ENCODE measurements around the gene PIK3R6. TPM values are rescaled to one million over a fixed set of nuclear protein-coding genes. Genes with fewer than 3 reads are reported as not detected.

PIK3R6 gene
- polyA plus RNA-seq, 6 donors from 2014 or later = 0.18 to 0.30 TPM; not detected in 4

DNA sequence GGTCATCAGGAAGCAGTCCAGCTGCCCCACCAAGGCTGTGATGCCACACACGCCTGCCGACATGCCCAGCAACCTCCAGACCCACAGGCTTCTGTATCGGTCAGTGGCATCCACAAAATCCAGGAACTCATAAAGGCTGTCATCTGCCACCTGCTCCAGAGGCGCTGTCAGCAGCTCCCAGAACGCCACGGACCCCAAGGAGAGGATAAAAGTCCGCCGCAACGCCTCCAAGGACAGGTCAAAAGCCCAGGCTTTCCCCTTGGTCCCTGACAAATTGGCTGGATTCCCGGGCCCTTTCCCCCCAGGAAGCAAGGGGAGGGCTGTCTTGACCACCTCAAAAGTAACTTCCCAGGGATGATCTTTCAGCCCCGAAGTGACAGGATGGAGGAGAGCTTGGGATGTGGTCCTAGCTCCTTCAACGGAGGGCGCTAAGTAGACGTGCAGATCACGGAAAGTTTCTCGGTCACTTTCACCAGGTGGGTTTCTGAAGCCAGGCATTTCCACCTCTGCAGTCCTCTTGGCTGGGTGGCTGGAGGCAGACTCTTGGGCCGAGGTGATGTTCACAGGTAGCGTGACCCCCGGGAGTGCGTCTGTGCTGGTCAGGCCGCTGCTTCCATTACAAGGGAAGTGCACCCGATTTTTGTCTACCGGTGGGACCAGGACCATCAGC lies 69.2 kb downstream of the PIK3R6 start:
- H3K9me3 Mint-ChIP-seq = no peaks in the 10 kb centered on the region
- no peak overlapping the region for H3K27ac Mint-ChIP-seq
- H3K27me3 Mint-ChIP-seq = no peaks in the 10 kb centered on the region
- H3K4me3 Mint-ChIP-seq = peak overlapping the region in 3 of 8 donors; percentile 25 to 39 (median 38)
- DNase-seq (no peak), ATAC-seq (ENCODE audit: low read depth in 2 of 2) (no peak)
- H3K36me3 Mint-ChIP-seq = no peaks in the 10 kb centered on the region
- peaks cover 13 to 33% (median 15%) of the 10 kb centered on the region in 3 donors for H3K4me1 Mint-ChIP-seq

DNA sequence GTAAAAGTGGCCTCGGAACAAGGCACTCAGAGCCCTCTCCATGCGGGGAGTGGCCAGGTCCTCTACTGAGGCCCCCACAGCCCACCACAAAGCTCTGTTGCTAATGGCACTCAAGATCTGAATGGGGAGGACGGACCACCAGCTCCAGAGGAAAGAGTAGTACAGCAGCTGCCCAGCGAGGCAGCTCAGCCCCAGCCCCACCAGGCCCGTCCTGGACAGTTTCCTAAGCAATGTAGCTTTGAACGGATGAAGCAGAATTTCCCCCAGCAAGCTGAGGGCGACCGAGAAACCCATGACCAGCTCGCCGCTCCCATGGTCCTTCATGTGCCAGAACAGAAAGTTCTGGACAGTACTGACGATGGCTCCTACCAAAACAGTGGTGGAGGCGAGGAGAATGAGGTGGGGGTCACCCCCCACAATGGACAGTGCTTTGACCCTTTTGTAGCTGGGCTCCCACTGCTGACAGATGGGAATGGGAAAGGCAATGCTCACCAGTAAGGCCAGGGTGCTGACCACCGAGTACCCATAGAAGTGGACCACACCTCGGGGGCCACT lies 69.8 kb downstream of the PIK3R6 start:
- ATAC-seq (ENCODE audit: low read depth in 2 of 2) = no peak
- Mint-ChIP-seq H3K27ac (peak overlapping the region in 1 of 6 donors; percentile 28), H3K4me1 (peaks cover 9 to 28% (median 10%) of the 10 kb centered on the region in 3 donors), H3K9me3 (no peaks in the 10 kb centered on the region), H3K36me3 (no peaks in the 10 kb centered on the region), H3K4me3 (peak overlapping the region in 1 of 8 donors; percentile 42), H3K27me3 (no peaks in the 10 kb centered on the region)
- DNase-seq = no peak

DNA sequence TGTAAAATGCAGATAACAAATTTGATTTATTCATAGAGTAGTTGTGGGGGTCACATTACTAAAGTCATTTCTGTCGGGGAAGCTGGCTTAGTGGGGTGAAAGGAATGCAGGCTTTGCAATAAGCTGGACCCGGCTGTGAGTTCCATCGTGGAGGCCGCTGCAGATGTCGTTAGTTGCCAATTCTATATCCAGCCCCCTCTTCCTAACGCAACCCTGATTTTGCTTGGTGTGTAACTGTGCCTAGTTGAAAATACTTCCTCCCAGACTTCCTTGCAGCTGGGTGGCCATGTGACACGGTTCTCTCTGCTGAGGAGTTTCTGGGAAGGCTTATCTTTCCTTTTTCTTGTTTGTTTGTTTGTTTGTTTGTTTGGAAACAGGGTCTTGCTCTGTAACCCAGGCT lies 72.8 kb downstream of the PIK3R6 start:
- ATAC-seq (ENCODE audit: low read depth in 2 of 2) (no peak), DNase-seq (no peak)
- H3K4me3 Mint-ChIP-seq = peak overlapping the region in 2 of 8 donors; percentile 36 to 40
- peaks cover 4 to 6% (median 5%) of the 10 kb centered on the region in 3 donors for H3K27me3 Mint-ChIP-seq
- peak overlapping the region in 2 of 6 donors; percentile 49 to 56 for H3K27ac Mint-ChIP-seq
- no peaks in the 10 kb centered on the region for H3K36me3 Mint-ChIP-seq
- peaks cover 0 to 5% (median 0%) of the 10 kb centered on the region in 7 donors for H3K9me3 Mint-ChIP-seq
- H3K4me1 Mint-ChIP-seq = peaks cover 6 to 18% (median 7%) of the 10 kb centered on the region in 3 donors

DNA sequence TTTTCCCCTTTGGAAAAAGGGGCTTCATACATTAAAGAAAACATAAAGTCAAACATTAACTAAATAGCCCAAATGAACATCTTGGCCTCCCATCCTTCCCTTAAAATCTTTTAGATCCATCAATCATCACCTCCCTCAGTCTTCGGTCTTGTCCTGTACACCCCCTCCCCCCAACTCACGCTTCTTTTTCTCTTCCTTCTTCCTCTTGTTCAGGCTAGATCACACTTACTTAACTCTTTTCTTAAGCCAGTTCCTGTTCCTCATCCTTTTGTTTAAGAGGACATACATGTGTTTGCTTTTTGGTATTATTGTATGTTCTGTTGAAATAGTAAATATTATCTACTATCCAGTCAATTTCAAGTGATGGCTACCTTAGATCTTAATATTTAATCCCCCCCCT lies 73.8 kb downstream of the PIK3R6 start:
- no peak for ATAC-seq (ENCODE audit: low read depth in 2 of 2)
- DNase-seq = no peak
- peaks cover 6 to 17% (median 7%) of the 10 kb centered on the region in 3 donors for H3K4me1 Mint-ChIP-seq
- peak overlapping the region in 2 of 6 donors; percentile 1 for H3K27ac Mint-ChIP-seq
- H3K27me3 Mint-ChIP-seq = peaks cover 4 to 10% (median 9%) of the 10 kb centered on the region in 3 donors
- H3K4me3 Mint-ChIP-seq = no peak overlapping the region
- H3K36me3 Mint-ChIP-seq = no peaks in the 10 kb centered on the region
- H3K9me3 Mint-ChIP-seq = peaks cover 0 to 5% (median 0%) of the 10 kb centered on the region in 7 donors

DNA sequence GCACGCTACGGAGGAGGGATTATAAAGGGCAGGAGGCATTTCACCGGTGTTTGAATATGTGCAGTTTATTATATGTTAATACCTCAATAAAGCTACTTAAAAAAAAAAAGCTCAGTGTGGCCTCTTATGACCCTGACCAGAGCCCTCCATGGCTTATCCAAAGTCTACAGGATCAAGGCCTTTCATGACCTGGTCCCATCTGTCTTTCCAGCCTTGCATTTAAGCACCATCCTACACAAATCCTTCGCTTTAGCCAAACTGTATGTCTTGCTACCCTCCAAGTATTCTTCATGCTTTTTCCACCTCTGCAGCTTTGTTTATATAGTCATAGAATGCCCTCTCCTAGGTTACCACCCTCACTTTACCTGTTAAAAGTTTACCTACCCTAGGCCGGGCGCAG lies 74.8 kb downstream of the PIK3R6 start:
- peaks cover 6 to 17% (median 7%) of the 10 kb centered on the region in 3 donors for H3K4me1 Mint-ChIP-seq

DNA sequence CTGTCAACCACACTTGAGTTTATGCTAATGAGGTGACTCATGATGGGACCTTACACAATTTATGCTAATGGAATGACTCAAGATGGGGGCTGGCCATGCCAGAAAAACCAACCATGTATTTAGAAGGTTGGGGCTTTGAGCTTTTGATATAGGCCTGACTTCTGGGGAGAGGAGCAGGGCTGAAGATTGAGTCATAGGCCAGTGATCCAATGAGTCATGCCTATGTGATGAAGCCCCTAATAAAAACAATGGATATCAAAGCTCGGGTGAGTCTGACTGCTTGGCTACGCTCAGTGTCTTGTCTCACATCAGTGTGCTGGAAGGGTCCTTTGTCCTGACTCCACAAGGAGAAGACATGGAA lies 75.6 kb downstream of the PIK3R6 start:
- no peak overlapping the region for H3K4me3 Mint-ChIP-seq
- H3K36me3 Mint-ChIP-seq = no peaks in the 10 kb centered on the region

More for the DNA sequence above, 74.8 kb downstream of the PIK3R6 start:
- Mint-ChIP-seq H3K36me3 (no peaks in the 10 kb centered on the region), H3K9me3 (peaks cover 0 to 5% (median 0%) of the 10 kb centered on the region in 7 donors), H3K27me3 (peaks cover 4 to 10% (median 9%) of the 10 kb centered on the region in 3 donors), H3K4me3 (peak overlapping the region in 1 of 8 donors; percentile 47), H3K27ac (peak overlapping the region in 1 of 6 donors; percentile 28)
- no peak for DNase-seq
- no peak for ATAC-seq (ENCODE audit: low read depth in 2 of 2)

DNA sequence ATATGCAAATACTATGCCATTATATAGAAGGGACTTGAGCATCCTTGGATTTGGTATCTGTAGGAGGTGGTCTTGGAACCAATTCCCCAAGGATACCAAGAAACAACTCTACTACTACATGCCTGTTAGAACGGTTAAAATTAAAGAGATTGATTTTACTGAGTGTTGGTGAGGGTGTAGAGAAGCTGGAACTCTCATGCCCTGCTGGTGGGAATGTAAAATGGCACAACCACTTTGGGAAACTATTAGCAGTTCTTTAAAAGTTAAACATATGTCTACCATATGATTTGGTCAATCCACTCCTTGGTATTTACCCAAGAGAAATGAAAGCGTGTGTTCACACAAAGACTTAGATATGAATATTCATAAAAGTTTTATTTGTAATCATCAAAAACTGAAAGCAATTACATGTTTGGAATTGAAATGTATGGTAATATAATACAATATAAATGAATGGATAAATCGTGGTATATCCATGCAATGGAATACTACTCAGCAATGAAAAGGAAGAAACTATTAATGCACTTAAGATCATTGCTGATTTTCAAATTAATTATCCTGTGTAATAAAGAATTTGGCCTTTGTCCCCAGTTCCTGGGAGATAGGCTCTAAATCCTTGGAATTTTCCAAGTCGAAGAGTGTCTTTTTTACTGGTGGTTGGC lies 76.1 kb downstream of the PIK3R6 start:
- H3K27ac Mint-ChIP-seq = no peak overlapping the region
- H3K36me3 Mint-ChIP-seq = no peaks in the 10 kb centered on the region
- H3K27me3 Mint-ChIP-seq = peaks cover 4 to 10% (median 9%) of the 10 kb centered on the region in 3 donors
- ATAC-seq (ENCODE audit: low read depth in 2 of 2) (no peak), DNase-seq (no peak)
- no peak overlapping the region for H3K4me3 Mint-ChIP-seq
- H3K9me3 Mint-ChIP-seq = peaks cover 0 to 5% (median 0%) of the 10 kb centered on the region in 7 donors
- peaks cover 6 to 17% (median 7%) of the 10 kb centered on the region in 3 donors for H3K4me1 Mint-ChIP-seq

More for the DNA sequence above, 75.6 kb downstream of the PIK3R6 start:
- peaks cover 0 to 5% (median 0%) of the 10 kb centered on the region in 7 donors for H3K9me3 Mint-ChIP-seq
- peak overlapping the region in 1 of 6 donors; percentile 10 for H3K27ac Mint-ChIP-seq
- ATAC-seq (ENCODE audit: low read depth in 2 of 2) (no peak), DNase-seq (no peak)
- H3K4me1 Mint-ChIP-seq = peaks cover 6 to 17% (median 7%) of the 10 kb centered on the region in 3 donors
- peaks cover 4 to 10% (median 9%) of the 10 kb centered on the region in 3 donors for H3K27me3 Mint-ChIP-seq

DNA sequence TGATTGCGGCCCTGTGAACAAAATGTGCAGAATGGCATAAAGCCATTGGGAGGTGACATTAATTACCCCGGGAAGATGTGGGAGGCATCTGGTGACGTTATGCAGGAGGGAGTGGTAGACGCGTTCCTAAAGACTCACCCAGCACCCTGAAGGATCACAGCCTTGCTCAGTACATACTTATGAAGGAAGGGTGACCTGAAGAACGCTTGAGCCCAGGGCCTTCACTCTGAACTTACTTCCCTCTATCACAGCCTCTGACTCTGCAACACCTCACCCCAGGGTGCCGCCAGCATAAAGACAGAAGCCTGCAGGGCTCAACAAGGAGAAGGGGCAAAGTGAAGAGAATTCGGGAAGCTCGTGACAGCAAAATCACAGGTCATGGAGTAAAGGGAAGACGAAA lies 77.7 kb downstream of the PIK3R6 start:
- ATAC-seq (ENCODE audit: low read depth in 2 of 2) = no peak
- no peaks in the 10 kb centered on the region for H3K36me3 Mint-ChIP-seq
- H3K4me1 Mint-ChIP-seq = peaks cover 6 to 12% (median 11%) of the 10 kb centered on the region in 3 donors
- peaks cover 4 to 10% (median 9%) of the 10 kb centered on the region in 3 donors for H3K27me3 Mint-ChIP-seq
- H3K27ac Mint-ChIP-seq = peak overlapping the region in 1 of 6 donors; percentile 4
- DNase-seq = no peak
- H3K9me3 Mint-ChIP-seq = peaks cover 0 to 5% (median 0%) of the 10 kb centered on the region in 7 donors
- no peak overlapping the region for H3K4me3 Mint-ChIP-seq

DNA sequence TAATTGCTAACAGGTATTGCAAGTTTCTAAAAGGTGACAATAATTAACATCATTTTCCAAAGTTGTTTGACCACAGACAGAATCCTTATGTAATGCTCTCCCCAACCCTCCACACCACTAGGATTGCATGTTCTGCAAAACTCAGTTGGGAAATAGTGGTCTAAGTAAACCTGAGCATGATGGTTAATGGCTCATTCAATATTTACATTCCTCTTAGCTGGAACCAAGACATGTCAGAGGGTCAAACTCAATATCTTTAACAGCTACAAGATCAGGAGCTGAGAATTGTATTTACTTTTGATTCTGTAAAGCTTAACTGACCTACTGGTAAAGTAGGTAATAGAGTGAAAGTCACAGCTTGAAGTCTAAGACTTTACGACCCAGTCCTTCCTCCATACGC lies 78.5 kb downstream of the PIK3R6 start:
- Mint-ChIP-seq H3K27ac (no peak overlapping the region), H3K4me1 (peaks cover 6 to 12% (median 7%) of the 10 kb centered on the region in 3 donors), H3K36me3 (no peaks in the 10 kb centered on the region), H3K4me3 (no peak overlapping the region), H3K9me3 (peaks cover 0 to 5% (median 0%) of the 10 kb centered on the region in 7 donors), H3K27me3 (peaks cover 4 to 10% (median 9%) of the 10 kb centered on the region in 3 donors)
- DNase-seq (no peak), ATAC-seq (ENCODE audit: low read depth in 2 of 2) (no peak)

DNA sequence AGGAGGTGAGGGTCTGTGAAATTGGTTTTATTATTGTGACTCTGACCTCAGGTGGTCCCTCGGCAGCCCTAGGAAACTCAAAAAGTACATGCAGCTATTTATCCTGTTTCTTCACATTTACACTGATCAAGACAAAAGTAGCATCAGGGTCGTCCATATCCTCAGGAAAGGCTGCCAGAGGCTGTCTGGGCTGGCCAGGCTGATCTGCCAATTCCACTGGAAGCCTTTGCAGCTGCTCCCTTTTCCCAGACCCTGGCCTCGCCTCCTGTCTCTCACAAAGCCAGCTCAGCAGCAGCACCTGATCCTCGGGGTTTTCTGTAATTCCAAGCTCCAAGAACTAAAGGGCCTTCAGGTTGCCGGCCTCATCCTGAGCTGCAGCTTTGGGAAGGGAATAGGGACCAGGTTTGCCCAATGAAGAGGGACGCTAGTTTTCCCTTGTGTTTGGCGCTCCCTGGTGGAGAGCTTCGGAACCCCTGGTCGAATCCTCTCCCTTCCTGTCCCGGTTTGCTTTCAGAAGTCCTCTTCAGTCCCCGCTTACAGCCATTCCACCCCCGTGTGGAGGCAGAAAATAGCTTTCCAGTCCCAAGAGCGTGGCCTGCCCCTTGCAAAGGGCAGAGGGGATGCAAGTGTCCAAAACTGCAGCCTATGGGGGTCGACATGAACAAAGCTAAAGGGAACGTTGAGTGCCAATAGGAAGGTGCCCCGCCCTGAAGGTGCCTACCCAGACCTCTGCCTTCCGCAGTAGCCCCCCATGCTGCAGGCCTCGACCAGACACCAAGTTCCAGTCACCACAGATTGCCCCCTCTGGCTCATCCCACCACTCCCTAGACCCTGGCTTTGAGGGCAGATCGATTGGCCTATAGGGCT lies 81.7 kb downstream of the PIK3R6 start:
- Mint-ChIP-seq H3K36me3 (no peaks in the 10 kb centered on the region), H3K4me3 (peak overlapping the region in 1 of 8 donors; percentile 63), H3K27me3 (peaks cover 3 to 10% (median 9%) of the 10 kb centered on the region in 3 donors), H3K4me1 (peaks cover 0 to 6% (median 0%) of the 10 kb centered on the region in 3 donors), H3K9me3 (peaks cover 0 to 4% (median 0%) of the 10 kb centered on the region in 7 donors), H3K27ac (no peak overlapping the region)
- ATAC-seq (ENCODE audit: low read depth in 2 of 2) (peak in 1 of 2 donors; percentile 36), DNase-seq (peak; percentile 34)

DNA sequence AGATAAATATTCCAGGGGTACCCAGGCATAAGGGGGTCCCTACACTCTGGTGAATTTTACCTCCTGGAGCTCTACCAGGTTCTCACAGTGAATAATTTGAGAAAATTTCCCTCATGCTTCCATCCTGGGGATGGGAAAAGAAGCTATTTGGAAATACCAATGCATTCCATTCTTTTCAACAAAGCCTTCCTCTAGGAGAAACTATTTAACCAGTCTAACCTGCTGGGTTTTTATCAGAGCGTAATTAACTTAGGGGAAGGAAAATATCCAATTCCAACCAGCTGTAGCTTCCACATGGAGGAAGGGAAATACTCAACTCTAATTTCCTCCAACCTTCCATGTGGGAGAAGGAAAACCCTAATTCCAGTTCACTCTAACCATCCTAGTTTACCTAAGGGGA lies 85.3 kb downstream of the PIK3R6 start:
- H3K27ac Mint-ChIP-seq = peak overlapping the region in 1 of 6 donors; percentile 90
- peaks cover 0 to 6% (median 0%) of the 10 kb centered on the region in 3 donors for H3K4me1 Mint-ChIP-seq
- no peak for ATAC-seq (ENCODE audit: low read depth in 2 of 2)
- no peak overlapping the region for H3K4me3 Mint-ChIP-seq
- H3K36me3 Mint-ChIP-seq = no peaks in the 10 kb centered on the region
- H3K9me3 Mint-ChIP-seq = peaks cover 0 to 7% (median 3%) of the 10 kb centered on the region in 7 donors
- no peak for DNase-seq
- peaks cover 0 to 16% (median 6%) of the 10 kb centered on the region in 3 donors for H3K27me3 Mint-ChIP-seq

DNA sequence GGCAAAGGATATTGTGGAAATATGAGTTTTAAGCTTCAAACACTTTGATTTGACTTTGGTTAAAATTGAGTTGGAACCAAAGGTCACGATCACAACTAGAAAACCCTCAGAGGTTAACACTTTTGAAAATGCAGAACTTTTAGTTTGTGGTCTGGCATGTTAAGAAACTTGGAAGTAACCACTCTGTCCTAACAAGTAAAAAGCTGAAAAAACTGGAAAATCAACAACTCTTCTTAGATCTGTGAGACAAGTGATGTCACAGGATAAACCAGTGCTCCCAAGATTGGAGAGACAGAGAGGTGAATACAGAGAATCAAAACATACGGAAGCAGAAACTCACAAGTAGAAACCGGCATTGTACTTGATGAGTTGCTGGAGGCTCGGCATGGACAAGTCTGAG lies 85.7 kb downstream of the PIK3R6 start:
- Mint-ChIP-seq H3K27me3 (peaks cover 0 to 20% (median 8%) of the 10 kb centered on the region in 3 donors), H3K4me1 (peaks cover 0 to 6% (median 0%) of the 10 kb centered on the region in 3 donors), H3K9me3 (peaks cover 0 to 11% (median 3%) of the 10 kb centered on the region in 7 donors), H3K36me3 (no peaks in the 10 kb centered on the region), H3K4me3 (no peak overlapping the region), H3K27ac (no peak overlapping the region)
- ATAC-seq (ENCODE audit: low read depth in 2 of 2) (no peak), DNase-seq (no peak)

Data from naive B cell (primary cell).